ENCODE measurements around the gene EEFSEC.

DNA sequence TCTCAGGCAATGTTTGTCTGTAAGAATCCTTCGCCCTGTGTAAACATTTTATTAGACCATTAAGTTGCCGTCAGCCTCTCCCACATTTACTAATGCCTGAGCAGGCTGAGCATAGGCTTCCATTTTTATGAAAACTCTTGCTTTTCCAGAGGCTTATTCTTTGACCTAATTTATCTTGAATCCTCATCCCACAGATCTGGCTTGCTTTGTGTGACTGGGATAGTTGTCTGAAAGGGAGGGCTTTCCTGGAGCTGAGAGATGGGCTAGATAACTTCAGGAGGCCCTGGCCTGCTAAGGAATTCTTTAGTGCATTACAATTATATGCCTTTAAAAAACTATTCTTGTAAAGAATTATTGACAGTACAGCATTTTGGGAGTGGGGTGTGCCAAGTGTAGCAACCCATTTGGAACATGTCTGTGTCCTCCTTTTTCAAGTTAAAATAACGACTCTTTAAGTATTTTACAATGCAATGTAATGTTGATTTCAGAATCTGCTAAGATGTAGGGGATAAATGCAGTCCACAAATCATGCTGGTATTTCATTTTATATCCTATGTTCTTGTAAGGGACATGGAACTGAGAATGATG is 52.4 kb downstream of the EEFSEC start:
- no peak for TF ChIP-seq EZH2 (IDR thresholded peaks at IDR 0.05; ENCODE audit: insufficient read depth, poor library complexity, severe bottlenecking)
- no peak for TF ChIP-seq EZH2phosphoT487 (IDR thresholded peaks at IDR 0.05; ENCODE audit: insufficient read depth, low read depth)

Data from GM23248 (cell line).